ENCODE measurements around the gene HOOK1.
"Not testable (repeated sequence)": the region's sequence is repeated elsewhere in the genome, so short reads cannot be mapped to it uniquely, and the experiment has no call there.

Gene HOOK1

DNA sequence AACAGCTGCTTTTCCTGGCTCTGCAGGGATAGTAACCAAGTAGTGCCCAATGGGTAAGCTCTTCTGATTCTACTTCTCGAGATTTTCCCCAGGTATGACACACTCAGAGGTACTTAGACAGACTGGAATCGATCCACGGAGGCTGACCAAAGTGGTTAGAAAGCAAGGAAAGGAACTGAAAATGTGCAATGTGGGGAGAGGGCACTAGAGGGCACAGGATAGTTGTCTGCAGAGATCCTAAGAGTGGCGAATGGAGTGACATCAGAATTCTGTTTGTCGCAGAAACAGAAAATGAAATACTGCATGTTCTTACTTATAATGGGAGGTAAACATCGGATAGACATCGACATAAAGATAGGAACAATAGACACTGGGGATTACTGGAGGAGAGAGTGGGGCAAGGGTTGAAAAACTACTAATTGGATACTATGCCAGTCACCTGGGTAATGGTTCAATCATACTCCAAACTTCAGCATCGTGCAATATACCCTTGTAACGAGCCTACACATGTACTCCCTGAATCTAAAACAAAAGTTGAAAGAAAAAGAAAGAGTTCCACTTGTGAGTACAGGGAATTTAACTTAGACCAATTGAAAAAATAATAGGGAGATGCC is 88.5 kb downstream of the HOOK1 start:
- TF ChIP-seq CTCF (conservative IDR thresholded peaks at IDR 0.05) (peak; percentile 88), ZFX (IDR thresholded peaks at IDR 0.05) (no peak)
- H3K27ac ChIP-seq, result no peak overlapping the region

DNA sequence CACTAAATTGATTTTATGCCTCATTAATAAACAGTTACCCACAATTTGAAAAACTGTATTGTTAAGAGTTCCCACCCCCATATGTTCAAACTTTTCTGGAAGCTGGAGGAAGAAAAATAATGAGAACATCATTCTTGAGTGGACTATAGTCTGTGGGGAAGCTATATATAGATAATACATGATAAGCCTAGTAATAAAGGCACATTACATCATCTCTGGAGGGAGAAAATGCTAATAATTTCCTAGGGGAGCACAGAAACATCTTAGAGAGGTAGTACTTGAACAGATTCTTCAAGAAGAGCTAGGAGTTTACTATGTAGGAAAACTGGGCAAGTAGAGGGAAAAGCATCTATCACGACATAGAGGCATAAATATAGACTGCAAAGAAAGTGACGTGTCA is 92.2 kb downstream of the HOOK1 start:
- TF ChIP-seq CTCF (conservative IDR thresholded peaks at IDR 0.05) (no peak), ZFX (IDR thresholded peaks at IDR 0.05) (no peak)
- no peak overlapping the region for H3K27ac ChIP-seq

DNA sequence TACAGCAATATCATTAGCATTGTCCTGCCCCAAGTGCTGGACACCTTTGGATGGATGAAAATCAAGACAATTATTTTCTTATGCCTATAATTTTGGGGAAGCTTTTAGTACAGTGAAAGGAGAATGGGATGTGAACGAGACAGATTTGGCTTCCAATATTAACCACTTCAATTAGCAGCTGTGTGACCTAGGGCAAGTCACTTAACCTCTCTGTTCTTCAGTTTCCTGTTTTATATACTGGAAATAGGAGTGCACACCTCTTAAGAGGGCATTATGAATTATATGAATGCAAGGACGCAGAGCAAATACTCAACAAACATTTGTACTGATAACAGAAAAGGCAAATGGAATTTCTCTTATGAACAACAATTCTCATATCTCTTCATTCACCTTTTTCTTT is 93.3 kb downstream of the HOOK1 start:
- no peak for TF ChIP-seq ZFX (IDR thresholded peaks at IDR 0.05)
- no peak for TF ChIP-seq CTCF (conservative IDR thresholded peaks at IDR 0.05)
- H3K27ac ChIP-seq, result no peak overlapping the region

- TF ChIP-seq CTCF (conservative IDR thresholded peaks at IDR 0.05) (no peak), ZFX (IDR thresholded peaks at IDR 0.05) (no peak)
- H3K27ac ChIP-seq, result no peak overlapping the region
These were observed 93.9 kb downstream of the HOOK1 start for GRCh38 chr1:59908682-59909081.

GRCh38 chr1:59914791-59915286 is 100.1 kb downstream of the HOOK1 start:
- not testable (repeated sequence) for H3K27ac ChIP-seq

DNA sequence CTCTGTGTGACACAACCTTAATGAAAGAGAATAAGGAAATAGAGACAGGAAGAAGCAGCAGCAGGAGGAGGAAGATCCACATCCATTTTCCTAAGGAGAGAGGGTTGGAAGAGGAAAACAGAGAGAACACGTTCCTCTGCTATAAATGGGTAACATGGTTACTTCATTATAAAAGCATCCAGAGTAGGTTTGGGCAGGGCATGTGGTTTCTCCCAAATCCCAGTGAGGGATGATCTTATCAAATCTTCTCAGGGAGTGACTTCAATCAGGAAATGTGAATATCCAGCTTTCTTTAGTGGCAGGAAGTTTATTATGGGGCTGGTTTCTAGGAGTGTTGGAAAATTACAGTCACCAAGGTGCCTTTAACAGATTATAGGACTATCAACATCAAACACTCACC is 100.8 kb downstream of the HOOK1 start:
- H3K27ac ChIP-seq, result no peak overlapping the region
- TF ChIP-seq ZFX (IDR thresholded peaks at IDR 0.05) (no peak), CTCF (conservative IDR thresholded peaks at IDR 0.05) (no peak)

GRCh38 chr1:59917026-59917784 is 102.5 kb downstream of the HOOK1 start:
- no peak for TF ChIP-seq CTCF (conservative IDR thresholded peaks at IDR 0.05)
- no peak for TF ChIP-seq ZFX (IDR thresholded peaks at IDR 0.05)
- no peak overlapping the region for H3K27ac ChIP-seq

Data from C4-2B (cell line).